ENCODE measurements around the gene KLHL7. TPM values are rescaled to one million over a fixed set of nuclear protein-coding genes. Genes with fewer than 3 reads are reported as not detected.
"Not testable (repeated sequence)": the region's sequence is repeated elsewhere in the genome, so short reads cannot be mapped to it uniquely, and the experiment has no call there.

The KLHL7 gene
- total RNA-seq, 2 experiments from 2014 or later = 18.1 to 20.8 TPM

DNA sequence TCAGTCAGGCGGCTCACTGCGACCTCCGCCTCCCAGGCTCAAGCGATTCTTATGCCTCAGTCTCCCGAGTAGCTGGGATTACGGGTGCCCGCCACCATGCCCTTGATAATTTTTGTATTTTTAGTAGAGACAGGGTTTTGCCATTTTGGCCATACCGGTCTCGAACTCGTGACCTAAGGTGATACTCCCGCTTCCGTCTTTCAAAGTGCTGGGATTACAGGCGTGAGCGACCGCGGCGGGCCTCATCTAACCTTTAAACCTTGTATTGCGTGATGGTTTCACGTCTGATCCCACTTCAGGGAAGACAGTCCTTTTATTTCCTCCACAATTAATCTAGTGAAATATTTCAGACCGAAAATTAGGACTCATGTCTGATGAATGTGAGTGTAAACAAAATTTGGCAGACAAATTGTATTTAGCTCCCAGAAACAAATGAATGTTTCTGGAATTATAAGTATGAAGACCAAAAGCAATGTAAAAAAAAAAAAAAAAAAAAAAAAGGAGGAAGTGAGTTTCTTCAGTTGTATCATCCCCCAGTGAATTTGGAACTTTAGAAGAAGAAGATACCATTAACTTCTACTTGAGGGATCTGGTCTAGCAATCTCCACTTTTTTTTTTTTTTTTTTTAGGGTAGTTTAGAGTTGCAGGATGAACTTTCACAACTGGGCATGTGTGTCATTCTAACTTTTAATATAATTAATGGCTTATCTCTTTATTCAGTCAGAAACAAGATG is 77.9 kb downstream of the KLHL7 start:
- intact Hi-C loops (cut with DNase I, micrococcal nuclease) = loop anchor here (2.0 to 10.0 kb wide), 8 partner anchors 171 to 1756 kb away; partner anchors contain the start of genes TOMM7 (in 2 of the 2), TRA2A (in 2 of the 2), FAM221A (in 1 of the 2) and HYCC1 (in 1 of the 2)
- POLR2A ChIA-PET = no interaction called here
- Mint-ChIP-seq H3K36me3 (ENCODE audit: low read depth) (peaks cover 28% of the 10 kb centered on the region), H3K9me3 (ENCODE audit: low read depth) (no peaks in the 10 kb centered on the region), H3K4me3 (peak overlapping the region; percentile 88), H3K27me3 (no peaks in the 10 kb centered on the region), H3K27ac (peak overlapping the region; percentile 70), H3K4me1 (peaks cover 32% of the 10 kb centered on the region)
- CTCF ChIA-PET = interaction anchor here (0.7 to 1.8 kb wide), 2 partner anchors 78 to 1561 kb away, joined by 3 to 6 read pairs; partner anchors contain the start of gene KLHL7
- ATAC-seq = no peak
- DNase-seq = no peak

DNA sequence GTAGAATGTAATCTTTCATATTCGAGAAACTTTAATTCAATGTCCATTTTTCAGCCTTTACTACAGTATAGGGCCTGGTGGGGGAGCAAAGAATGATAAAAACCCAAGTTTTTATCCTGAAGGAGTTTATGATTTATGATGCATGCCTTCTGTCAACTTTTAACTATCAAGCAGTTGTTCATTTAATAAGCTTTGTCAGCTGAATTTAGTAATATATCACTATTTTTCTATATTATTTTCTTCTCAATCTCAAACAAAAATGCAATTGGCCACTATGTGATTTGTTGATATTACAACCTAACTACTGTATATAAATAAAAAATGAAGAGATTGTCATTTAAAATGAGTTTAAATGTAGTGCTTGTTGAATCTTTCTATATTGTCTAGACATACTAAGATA is 78.7 kb downstream of the KLHL7 start:
- H3K36me3 Mint-ChIP-seq (ENCODE audit: low read depth) = peaks cover 33% of the 10 kb centered on the region
- ChIA-PET CTCF (interaction anchor here (0.7 to 1.8 kb wide), 6 partner anchors 13 to 1560 kb away, joined by 3 to 8 read pairs (median 5); partner anchors contain the start of genes FAM221A and KLHL7), POLR2A (no interaction called here)

DNA sequence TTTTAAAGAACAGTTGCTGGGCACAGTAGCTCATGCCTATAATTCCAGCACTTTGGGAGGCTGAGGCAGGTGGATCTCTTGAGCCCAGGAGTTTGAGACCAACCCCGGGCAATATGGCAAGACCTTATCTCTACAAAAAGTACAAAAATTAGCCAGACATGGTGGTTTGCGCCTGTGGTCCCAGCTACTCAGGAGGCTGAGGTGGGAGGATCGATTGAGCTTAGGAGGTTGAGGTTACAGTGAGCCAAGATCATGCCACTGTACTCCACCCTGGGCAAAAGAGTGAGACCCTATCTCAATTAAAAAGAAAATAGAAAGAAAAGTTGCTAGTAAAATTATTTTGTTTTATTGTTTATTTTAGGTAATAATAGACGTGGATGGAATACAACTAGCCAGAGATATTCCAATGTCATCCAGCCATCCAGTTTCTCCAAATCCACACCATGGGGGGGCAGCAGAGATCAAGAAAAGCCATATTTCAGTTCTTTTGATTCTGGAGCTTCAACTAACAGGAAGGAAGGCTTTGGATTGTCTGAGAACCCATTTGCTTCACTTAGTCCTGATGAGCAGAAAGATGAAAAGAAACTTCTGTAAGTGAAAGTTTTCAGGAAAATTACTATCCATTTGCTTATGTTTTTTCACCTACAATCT is 79.2 kb downstream of the KLHL7 start:
- H3K9me3 Mint-ChIP-seq (ENCODE audit: low read depth) = no peaks in the 10 kb centered on the region
- peaks cover 36% of the 10 kb centered on the region for H3K36me3 Mint-ChIP-seq (ENCODE audit: low read depth)
- DNase-seq (peak; percentile 27), ATAC-seq (no peak)
- peaks cover 32% of the 10 kb centered on the region for H3K4me1 Mint-ChIP-seq
- POLR2A ChIA-PET = no interaction called here
- no peak overlapping the region for H3K4me3 Mint-ChIP-seq
- intact Hi-C loops (cut with DNase I, micrococcal nuclease) = loop anchor here (5.0 to 10.0 kb wide), 6 partner anchors 173 to 1758 kb away; partner anchors contain the start of genes TRA2A (in 2 of the 2), HYCC1 (in 1 of the 2), IGF2BP3 (in 1 of the 2) and SP4 (in 1 of the 2)
- no peak overlapping the region for H3K27ac Mint-ChIP-seq
- H3K27me3 Mint-ChIP-seq = no peaks in the 10 kb centered on the region
- CTCF ChIA-PET = interaction anchor here (0.7 to 1.8 kb wide), 8 partner anchors 9 to 496 kb away, joined by 3 to 8 read pairs (median 4); partner anchors contain the start of genes FAM221A and KLHL7

More for the DNA sequence above, 78.7 kb downstream of the KLHL7 start:
- H3K4me3 Mint-ChIP-seq = peak overlapping the region; percentile 88
- intact Hi-C loops (cut with DNase I, micrococcal nuclease) = loop anchor here (5.0 to 10.0 kb wide), 6 partner anchors 172 to 1757 kb away; partner anchors contain the start of genes TRA2A (in 2 of the 2), HYCC1 (in 1 of the 2), IGF2BP3 (in 1 of the 2) and SP4 (in 1 of the 2)
- H3K4me1 Mint-ChIP-seq = peaks cover 32% of the 10 kb centered on the region
- ATAC-seq = no peak
- no peak for DNase-seq
- peak overlapping the region; percentile 70 for H3K27ac Mint-ChIP-seq
- no peaks in the 10 kb centered on the region for H3K9me3 Mint-ChIP-seq (ENCODE audit: low read depth)
- no peaks in the 10 kb centered on the region for H3K27me3 Mint-ChIP-seq

DNA sequence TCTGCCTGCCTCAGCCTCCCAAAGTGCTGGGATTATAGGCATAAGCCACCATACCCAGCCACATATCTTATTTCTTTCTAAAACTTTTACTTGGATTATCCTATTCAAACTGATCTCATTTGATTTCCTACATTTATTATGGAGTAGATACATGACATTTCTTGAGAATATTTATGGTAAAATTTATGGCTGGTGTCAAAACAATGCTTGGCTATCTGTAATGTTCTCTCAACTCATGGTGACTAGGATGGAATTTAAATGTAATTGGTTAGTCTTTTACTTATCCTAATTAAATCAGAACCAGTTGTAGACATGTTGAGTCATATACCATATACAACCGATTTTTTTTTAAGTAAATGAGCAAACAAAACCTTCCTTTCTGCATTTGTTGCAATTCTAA is 80.4 kb downstream of the KLHL7 start:
- ATAC-seq = no peak
- Mint-ChIP-seq H3K27me3 (no peaks in the 10 kb centered on the region), H3K4me3 (no peak overlapping the region), H3K9me3 (ENCODE audit: low read depth) (no peaks in the 10 kb centered on the region), H3K27ac (no peak overlapping the region), H3K4me1 (peaks cover 26% of the 10 kb centered on the region), H3K36me3 (ENCODE audit: low read depth) (peaks cover 39% of the 10 kb centered on the region)
- ChIA-PET CTCF (no interaction called here), POLR2A (no interaction called here)
- DNase-seq = no peak
- intact Hi-C loops (cut with DNase I, micrococcal nuclease) = loop anchor here in 1 of 2 experiments (10.0 kb wide), 1 partner anchor 331 kb away; no protein-coding TSS in a partner anchor

DNA sequence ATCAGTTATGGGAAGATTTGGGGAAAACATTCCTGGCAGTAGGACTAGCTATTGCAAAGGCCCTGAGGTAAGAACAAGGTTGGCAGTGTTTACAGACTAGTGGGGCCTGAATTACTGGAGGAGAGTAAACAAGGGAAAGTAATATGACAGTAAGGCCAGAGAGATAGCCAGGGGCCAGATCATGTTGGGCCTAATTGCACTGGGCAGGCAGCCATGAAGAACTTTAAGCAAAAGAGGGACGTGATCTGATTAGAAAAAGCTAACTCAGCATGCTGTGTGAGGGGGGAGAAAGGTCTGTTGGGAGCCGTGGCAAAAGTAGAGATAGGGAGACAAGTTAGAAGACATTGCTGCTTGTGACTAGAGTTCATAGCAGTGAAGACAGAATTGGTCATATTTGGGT is 85.4 kb downstream of the KLHL7 start:
- Mint-ChIP-seq H3K27ac (no peak overlapping the region), H3K4me3 (no peak overlapping the region), H3K4me1 (peaks cover 2% of the 10 kb centered on the region), H3K27me3 (no peaks in the 10 kb centered on the region), H3K36me3 (ENCODE audit: low read depth) (peaks cover 46% of the 10 kb centered on the region), H3K9me3 (ENCODE audit: low read depth) (no peaks in the 10 kb centered on the region)
- POLR2A ChIA-PET = no interaction called here
- ATAC-seq (no peak), DNase-seq (no peak)
- intact Hi-C loops (cut with DNase I, micrococcal nuclease) = no loop called here
- CTCF ChIA-PET = interaction anchor here (0.9 kb wide), 1 partner anchor 26 kb away, joined by 3 read pairs; no protein-coding TSS in a partner anchor

DNA sequence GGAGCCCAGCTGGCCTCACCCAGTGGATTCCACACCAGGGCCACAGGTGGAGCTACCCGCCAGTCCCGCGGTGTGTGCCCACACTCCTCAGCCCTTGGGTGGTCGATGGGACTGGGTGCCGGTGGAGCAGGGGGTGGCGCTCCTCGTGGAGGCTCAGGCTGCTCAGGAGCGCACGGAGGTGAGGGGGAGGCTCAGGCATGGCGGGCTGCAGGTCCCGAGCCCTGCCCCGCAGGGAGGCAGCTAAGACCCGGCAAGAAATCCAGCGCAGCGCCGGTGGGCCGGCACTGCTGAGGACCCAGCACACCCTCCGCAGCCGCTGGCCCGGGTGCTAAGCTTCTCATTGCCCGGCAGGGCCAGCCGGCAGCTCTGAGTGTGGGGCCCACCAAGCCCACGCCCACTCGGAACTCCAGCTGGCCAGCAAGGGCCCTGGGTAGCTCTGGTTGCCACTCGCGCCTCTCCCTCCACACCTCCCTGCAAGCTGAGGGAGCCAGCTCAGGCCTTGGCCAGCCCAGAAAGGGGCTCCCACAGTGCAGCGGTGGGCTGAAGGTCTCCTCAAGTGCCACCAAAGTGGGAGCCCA is 88.2 kb downstream of the KLHL7 start:
- H3K27ac Mint-ChIP-seq; ATAC-seq; DNase-seq; H3K4me1 Mint-ChIP-seq; intact Hi-C loops (cut with DNase I, micrococcal nuclease); POLR2A ChIA-PET; H3K27me3 Mint-ChIP-seq; H3K9me3 Mint-ChIP-seq (ENCODE audit: low read depth); H3K4me3 Mint-ChIP-seq: not testable (repeated sequence)
- peaks cover 46% of the 10 kb centered on the region for H3K36me3 Mint-ChIP-seq (ENCODE audit: low read depth)
- CTCF ChIA-PET = interaction anchor here (0.6 to 1.0 kb wide), 2 partner anchors 9 to 175 kb away, joined by 3 read pairs; no protein-coding TSS in a partner anchor

DNA sequence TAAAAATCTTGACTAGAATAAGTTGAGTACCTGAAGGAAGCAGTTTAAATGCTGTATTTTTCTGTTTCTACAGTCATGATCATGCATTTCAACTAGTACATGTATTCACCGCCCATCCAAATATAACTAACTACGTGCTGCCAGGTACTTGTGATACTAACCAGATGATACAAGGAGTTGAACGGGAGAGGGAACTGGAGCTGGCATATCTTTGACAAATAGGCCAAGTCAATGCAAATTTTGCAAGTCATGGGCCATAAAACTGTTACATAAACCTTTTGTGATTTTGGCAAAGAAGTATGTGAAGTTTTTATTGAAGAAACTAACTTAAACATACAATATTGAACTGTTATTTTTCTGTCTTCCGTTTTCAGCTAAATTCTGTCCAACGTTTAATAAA is 90.7 kb downstream of the KLHL7 start:
- ATAC-seq = no peak
- no peaks in the 10 kb centered on the region for H3K4me1 Mint-ChIP-seq
- ChIA-PET POLR2A (no interaction called here), CTCF (interaction anchor here (1.1 to 1.8 kb wide), 2 partner anchors 10 to 12 kb away, joined by 4 to 8 read pairs; no protein-coding TSS in a partner anchor)
- H3K36me3 Mint-ChIP-seq (ENCODE audit: low read depth) = peaks cover 50% of the 10 kb centered on the region
- no peaks in the 10 kb centered on the region for H3K9me3 Mint-ChIP-seq (ENCODE audit: low read depth)
- intact Hi-C loops (cut with DNase I, micrococcal nuclease) = no loop called here
- H3K27ac Mint-ChIP-seq = no peak overlapping the region
- H3K4me3 Mint-ChIP-seq = no peak overlapping the region
- H3K27me3 Mint-ChIP-seq = no peaks in the 10 kb centered on the region
- no peak for DNase-seq

DNA sequence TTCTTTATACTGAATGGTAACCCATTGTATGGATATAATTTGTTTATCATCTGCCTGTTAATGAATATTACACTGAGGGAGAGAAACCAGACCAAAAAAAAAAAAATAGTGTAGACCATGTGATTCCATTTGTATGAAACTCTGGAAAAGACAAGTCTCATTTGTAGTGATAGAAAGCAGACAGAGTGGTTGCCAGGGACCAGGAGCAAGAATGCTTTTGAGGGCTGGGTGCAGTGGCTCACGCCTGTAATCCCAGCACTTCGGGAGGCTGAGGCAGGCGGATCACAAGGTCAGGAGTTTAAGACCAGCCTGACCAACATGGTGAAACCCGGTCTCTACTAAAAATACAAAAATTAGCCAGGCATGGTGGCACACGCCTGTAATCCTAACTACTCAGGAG is 92.2 kb downstream of the KLHL7 start:
- POLR2A ChIA-PET; H3K27ac Mint-ChIP-seq; H3K4me3 Mint-ChIP-seq; H3K27me3 Mint-ChIP-seq; ATAC-seq; H3K4me1 Mint-ChIP-seq; DNase-seq; H3K9me3 Mint-ChIP-seq (ENCODE audit: low read depth); intact Hi-C loops (cut with DNase I, micrococcal nuclease): not testable (repeated sequence)
- CTCF ChIA-PET = interaction anchor here (0.8 to 1.8 kb wide), 2 partner anchors 13 to 87 kb away, joined by 3 to 8 read pairs; no protein-coding TSS in a partner anchor
- peaks cover 52% of the 10 kb centered on the region for H3K36me3 Mint-ChIP-seq (ENCODE audit: low read depth)

DNA sequence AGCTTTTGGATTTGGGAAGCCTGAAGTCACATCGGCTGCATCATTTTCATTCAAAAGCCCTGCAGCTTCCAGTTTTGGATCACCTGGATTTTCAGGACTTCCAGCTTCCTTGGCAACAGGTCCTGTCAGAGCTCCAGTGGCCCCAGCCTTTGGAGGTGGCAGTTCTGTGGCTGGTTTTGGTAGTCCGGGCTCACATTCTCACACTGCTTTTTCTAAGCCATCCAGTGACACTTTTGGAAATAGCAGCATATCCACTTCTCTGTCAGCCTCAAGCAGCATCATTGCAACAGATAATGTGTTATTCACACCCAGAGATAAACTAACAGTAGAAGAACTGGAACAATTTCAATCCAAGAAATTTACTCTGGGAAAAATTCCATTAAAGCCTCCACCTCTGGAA is 94.7 kb downstream of the KLHL7 start:
- ChIA-PET CTCF (interaction anchor here (1.6 to 2.1 kb wide), 2 partner anchors 16 to 18 kb away, joined by 4 to 6 read pairs; partner anchors contain the start of gene NUP42), POLR2A (interaction anchor here (0.7 kb wide), 1 partner anchor 1917 kb away, joined by 4 read pairs; no protein-coding TSS in a partner anchor)

DNA sequence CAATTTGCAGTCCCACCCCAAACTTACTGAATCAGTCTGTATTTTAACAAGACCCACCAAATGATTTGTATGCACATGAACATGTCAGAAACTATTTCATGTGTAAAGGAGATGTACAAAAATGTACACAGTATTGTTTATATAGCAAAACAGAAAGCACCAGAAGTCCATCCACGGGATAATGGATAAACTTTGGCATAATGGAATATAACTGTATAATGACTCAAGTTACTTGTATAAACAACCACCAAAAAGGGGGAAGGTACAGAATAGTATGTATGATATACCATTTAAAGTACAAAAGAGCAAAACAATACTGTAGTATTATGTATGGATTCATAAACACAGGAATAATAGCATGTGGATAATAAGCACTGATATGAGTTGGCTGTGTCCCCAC is 98.7 kb downstream of the KLHL7 start:
- POLR2A ChIA-PET = no interaction called here
- no peaks in the 10 kb centered on the region for H3K9me3 Mint-ChIP-seq (ENCODE audit: low read depth)

More for the DNA sequence above, 94.7 kb downstream of the KLHL7 start:
- DNase-seq = no peak
- intact Hi-C loops (cut with DNase I, micrococcal nuclease) = no loop called here
- H3K27ac Mint-ChIP-seq = no peak overlapping the region
- no peak for ATAC-seq
- H3K4me1 Mint-ChIP-seq = peaks cover 1% of the 10 kb centered on the region
- no peak overlapping the region for H3K4me3 Mint-ChIP-seq
- H3K36me3 Mint-ChIP-seq (ENCODE audit: low read depth) = peaks cover 62% of the 10 kb centered on the region
- H3K9me3 Mint-ChIP-seq (ENCODE audit: low read depth) = no peaks in the 10 kb centered on the region
- H3K27me3 Mint-ChIP-seq = peaks cover 4% of the 10 kb centered on the region

DNA sequence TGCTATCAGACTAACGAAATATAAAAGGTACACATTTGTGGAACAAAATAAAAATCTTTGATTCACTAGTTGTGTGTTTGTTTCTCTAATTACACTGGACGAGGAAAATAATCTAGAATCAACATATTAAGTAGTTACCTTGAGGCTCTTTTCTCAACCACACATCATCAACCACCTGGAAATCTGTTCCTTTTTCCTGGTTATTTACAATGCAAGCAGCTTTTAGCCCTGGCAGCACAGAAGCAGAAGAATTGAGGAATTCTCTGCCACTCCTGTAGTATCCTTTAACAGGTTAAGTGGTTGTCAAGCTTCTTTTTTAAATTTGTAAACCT is 100.0 kb downstream of the KLHL7 start:
- ChIA-PET POLR2A (no interaction called here), CTCF (no interaction called here)
- intact Hi-C loops (cut with DNase I, micrococcal nuclease) = no loop called here
- no peak for ATAC-seq
- DNase-seq = no peak
- peaks cover 20% of the 10 kb centered on the region for H3K27me3 Mint-ChIP-seq
- peak overlapping the region; percentile 33 for H3K27ac Mint-ChIP-seq
- H3K9me3 Mint-ChIP-seq (ENCODE audit: low read depth) = no peaks in the 10 kb centered on the region
- peaks cover 12% of the 10 kb centered on the region for H3K4me1 Mint-ChIP-seq
- peak overlapping the region; percentile 35 for H3K4me3 Mint-ChIP-seq
- peaks cover 35% of the 10 kb centered on the region for H3K36me3 Mint-ChIP-seq (ENCODE audit: low read depth)

More for the DNA sequence above, 98.7 kb downstream of the KLHL7 start:
- ATAC-seq (no peak), DNase-seq (no peak)
- peaks cover 46% of the 10 kb centered on the region for H3K36me3 Mint-ChIP-seq (ENCODE audit: low read depth)
- no peak overlapping the region for H3K27ac Mint-ChIP-seq
- intact Hi-C loops (cut with DNase I, micrococcal nuclease) = no loop called here
- H3K27me3 Mint-ChIP-seq = peaks cover 20% of the 10 kb centered on the region
- peaks cover 12% of the 10 kb centered on the region for H3K4me1 Mint-ChIP-seq
- CTCF ChIA-PET = interaction anchor here (1.0 to 1.2 kb wide), 2 partner anchors 69 to 118 kb away, joined by 3 read pairs; no protein-coding TSS in a partner anchor
- H3K4me3 Mint-ChIP-seq = no peak overlapping the region
